HuH-7.5 (cell line): ENCODE data around the gene NFATC3.
"Not testable (repeated sequence)": the region's sequence is repeated elsewhere in the genome, so short reads cannot be mapped to it uniquely, and the experiment has no call there.

Source experiments
- DNase-seq: peaks from one replicate; pipeline ENCODE4 v3.0.0; 2011; ENCODE audit warnings: low spot score

The NFATC3 gene

GRCh38 chr16:68118954-68119353 lies 33.8 kb downstream of the NFATC3 start:
- not testable (repeated sequence) for DNase-seq

DNA sequence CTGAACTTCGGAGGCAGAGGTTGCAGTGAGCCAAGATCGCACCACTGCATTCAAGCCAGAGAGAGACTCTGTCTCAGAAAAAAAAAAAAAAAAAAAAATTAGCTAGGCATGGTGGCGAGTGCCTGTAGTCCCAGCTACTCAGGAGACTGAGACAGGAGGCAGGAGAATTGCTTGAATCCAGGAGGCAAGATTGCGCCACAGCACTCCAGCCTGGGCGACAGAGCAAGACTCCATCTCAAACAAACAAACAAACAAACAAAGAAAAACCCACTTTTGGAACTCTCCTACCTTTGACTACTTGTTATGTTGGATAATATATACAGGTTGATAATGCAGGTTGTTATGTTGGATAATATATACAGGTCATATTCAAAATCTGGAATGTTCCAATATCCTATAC lies 35.3 kb downstream of the NFATC3 start:
- DNase-seq: not testable (repeated sequence)

DNA sequence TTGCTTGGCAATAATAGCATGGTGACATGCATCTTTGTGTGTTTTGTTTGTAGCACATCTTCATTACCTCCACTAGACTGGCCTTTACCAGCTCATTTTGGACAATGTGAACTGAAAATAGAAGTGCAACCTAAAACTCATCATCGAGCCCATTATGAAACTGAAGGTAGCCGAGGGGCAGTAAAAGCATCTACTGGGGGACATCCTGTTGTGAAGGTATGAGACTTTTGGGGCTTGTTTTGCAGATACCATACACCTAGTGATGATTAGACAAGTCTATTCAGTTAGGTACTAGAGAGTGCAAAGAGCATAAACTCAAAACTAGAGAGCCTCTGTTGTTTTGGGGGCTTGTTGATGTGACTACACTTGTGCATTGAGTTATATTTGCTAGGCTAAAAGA lies 41.2 kb downstream of the NFATC3 start:
- no peak for DNase-seq

GRCh38 chr16:68128577-68129305 lies 43.6 kb downstream of the NFATC3 start:
- DNase-seq: no peak

DNA sequence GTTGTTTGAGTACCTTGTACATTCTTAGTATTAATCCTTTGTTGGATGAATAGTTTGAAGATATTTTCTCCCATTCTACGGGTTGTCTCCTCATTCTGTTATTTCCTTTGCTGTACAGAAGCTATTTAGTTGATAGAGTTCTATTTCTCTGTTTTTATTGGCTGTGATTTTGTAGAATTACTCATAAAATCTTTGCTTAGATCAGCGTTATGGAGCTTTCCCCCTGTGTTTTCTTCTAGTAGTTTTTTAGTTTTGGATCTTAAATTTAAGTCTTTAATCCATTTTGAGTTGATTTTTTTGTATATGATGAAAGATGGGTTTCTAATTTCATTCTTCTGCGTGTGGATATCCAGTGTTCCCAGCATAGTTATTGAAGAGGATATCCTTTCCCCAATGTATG lies 45.4 kb downstream of the NFATC3 start:
- DNase-seq: no peak

GRCh38 chr16:68131813-68132706 lies 46.9 kb downstream of the NFATC3 start:
- DNase-seq: no peak

- not testable (repeated sequence) for DNase-seq
Measured at GRCh38 chr16:68133000-68133399, 47.8 kb downstream of the NFATC3 start.

- no peak for DNase-seq
Measured at GRCh38 chr16:68134644-68135043, 49.5 kb downstream of the NFATC3 start.

DNA sequence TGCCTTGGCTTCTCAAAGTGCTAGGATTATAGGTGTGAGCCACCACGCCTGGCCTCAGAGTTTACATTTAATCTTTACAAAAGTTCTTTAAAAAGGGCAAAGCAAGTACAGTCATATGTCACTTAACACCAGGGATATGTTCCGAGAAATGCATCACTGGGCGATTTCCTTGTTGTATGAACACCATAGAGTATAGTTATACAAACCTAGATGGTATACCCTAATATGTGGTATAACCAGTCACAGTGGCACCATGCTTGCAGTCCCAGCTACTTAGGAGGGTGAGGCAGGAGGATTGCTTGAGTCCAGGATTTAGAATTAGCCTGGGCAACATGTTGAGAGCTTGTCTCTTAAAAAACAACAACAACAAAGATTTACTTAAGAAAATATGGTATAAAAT lies 51.3 kb downstream of the NFATC3 start:
- no peak for DNase-seq

DNA sequence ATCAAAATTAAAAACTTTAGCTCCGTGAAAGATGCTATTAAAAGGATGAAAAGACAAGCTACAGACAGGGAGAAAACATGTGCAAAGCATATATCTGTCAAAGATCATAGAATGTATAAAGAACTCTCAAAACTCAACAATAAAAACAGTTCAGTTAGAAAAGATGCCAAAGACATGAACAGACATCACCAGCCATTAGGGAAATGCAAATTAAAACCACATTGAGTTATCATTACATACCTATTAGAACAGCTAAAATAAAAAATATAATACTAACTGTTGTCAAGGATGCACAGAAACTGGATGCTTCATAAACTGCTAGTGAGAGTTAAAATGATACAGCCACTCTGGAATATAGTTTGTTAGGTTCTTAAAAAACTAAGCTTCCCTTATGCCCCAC lies 58.8 kb downstream of the NFATC3 start:
- no peak for DNase-seq

DNA sequence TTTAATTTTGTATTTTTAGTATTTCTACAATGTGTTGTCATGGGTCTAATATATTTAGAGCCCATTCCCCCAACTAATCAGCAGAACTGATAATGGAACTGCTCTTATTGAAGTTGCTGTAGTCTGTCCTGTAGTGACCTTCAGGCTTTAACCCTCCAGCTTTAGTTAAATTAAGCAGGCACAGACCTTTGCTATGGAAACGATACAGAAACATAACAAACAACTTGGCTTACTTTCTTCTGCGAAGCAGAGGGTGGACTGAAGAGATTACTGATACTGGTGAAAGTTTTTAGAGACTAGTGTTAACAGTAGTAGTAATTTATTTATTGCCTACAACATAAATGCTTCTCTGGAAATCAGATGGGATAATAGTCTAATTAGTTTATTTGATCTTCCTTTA lies 61.4 kb downstream of the NFATC3 start:
- no peak for DNase-seq

DNA sequence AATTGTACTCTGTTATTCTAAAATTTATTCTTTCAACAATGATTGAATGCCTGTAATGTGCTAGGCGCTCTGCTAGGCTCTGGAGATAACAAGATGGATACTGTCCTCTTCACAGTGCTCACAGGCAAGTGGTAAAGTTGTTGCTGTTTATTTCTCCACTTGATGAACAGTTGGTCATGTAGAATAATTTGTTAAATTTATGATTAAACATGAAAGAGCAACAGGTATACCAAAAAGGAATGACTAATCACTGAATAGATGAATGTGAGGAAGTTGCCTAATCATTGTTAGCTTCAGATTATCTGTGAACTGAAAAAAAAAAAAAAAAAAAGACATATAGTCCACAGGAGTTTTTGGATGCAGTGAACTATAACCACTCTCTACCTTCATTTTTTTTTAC lies 62.3 kb downstream of the NFATC3 start:
- no peak for DNase-seq

DNA sequence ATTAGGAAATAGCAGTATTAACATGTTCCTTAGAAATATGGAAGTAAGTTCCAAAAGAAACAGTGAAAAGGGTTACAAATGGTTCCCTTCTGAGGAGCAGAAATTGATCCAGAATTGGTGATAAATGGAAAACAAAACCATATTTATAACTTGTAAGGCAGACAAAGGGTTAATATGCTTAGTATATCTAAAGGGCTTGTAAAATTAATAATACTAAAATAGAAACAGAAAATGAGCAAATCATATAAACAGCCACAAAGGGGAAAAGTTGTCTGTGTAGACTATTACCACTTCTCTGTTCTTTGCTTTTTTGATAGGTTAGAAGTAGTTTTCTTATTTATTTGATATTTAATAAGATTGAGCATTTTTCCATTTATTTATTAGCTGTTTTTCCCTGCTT lies 64.4 kb downstream of the NFATC3 start:
- no peak for DNase-seq

GRCh38 chr16:68155425-68155824 lies 70.3 kb downstream of the NFATC3 start:
- DNase-seq: no peak

- no peak for DNase-seq
Measured at GRCh38 chr16:68162413-68162812, 77.2 kb downstream of the NFATC3 start.

GRCh38 chr16:68163275-68163674 lies 78.1 kb downstream of the NFATC3 start:
- DNase-seq: not testable (repeated sequence)

GRCh38 chr16:68166264-68166663 lies 81.1 kb downstream of the NFATC3 start:
- no peak for DNase-seq

DNA sequence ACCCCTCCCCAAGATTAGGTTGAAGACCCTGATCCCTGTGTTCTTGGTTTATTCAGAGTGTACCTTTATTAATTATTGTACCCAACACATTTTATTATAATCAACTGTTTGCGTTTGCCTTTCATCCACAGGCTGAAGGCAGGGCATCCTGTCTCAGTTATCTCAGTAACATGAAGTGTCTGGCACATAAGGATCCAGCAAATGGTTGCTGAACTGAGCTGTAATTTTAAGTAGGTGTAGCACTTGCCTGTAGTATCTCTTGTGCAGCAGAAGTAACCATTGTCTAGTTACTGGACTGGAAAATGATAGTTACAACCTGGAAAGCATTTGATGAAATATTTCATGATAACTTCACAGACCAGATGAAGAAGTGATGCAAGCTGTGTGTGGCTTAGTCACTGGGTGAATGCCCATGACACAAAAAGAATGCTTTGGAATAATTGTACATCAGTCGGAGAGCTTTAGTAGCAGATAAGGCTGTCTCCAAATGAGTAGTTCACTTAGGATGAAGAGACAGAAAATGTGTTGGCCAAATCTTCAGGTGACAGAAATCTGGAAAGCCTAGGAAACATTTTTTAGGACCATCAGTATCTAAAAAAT lies 94.1 kb downstream of the NFATC3 start:
- no peak for DNase-seq

DNA sequence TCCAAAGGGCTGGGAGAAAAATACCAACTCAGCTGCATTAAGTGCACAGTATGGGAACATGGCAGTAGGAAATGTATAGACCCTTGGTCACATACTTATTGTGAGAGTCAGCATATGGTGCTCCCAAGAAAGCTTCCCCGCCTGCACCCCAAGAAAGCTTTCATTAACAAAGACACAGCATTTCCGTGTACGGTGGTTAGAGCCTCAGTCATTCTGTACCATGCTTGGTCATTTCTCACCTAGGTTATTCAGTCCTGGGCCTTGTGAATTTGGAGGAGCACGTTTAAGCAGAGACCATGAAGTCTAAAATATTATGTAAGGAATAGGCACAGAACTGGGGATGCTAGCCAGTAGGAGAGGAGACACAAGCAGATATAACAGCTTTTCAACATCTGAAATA lies 94.7 kb downstream of the NFATC3 start:
- no peak for DNase-seq

GRCh38 chr16:68183046-68183445 lies 97.9 kb downstream of the NFATC3 start:
- no peak for DNase-seq

GRCh38 chr16:68186877-68187276 lies 101.7 kb downstream of the NFATC3 start:
- no peak for DNase-seq

DNA sequence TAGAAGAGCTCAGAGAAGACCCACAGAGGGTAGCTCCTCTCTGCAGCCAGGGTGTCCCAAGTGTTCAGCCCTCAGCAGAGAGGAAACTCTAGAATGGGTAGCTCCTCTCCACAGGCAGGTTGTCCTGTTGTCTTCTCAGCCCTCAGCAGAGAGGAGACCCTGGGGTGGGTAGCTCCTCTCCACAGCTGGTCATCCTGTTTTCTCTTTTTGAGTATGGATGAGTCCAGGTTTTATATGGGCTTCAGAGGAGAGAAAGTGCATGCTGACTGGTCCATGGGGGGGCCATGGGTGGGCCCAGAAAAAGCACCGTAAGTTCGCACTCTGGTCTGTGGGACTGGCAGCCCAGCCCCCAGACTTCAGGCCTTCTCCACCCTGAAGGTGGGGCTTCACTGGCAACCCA lies 102.3 kb downstream of the NFATC3 start:
- no peak for DNase-seq

- DNase-seq: no peak
Measured at GRCh38 chr16:68188170-68188569, 103.0 kb downstream of the NFATC3 start.
